CD8-positive, alpha-beta memory T cell (primary cell): ENCODE measurements around the gene MRC2. TPM values are rescaled to one million over a fixed set of nuclear protein-coding genes. Genes with fewer than 3 reads are reported as not detected.
"Not testable (repeated sequence)": the region's sequence is repeated elsewhere in the genome, so short reads cannot be mapped to it uniquely, and the experiment has no call there.

Experiments
- CTCF ChIA-PET: fragments of 350-600 bp; sonication (Branson Sonifier 250); formaldehyde crosslinking; loops from one replicate; lab custom pipeline; 2021; ENCODE audit warnings: antibody characterized with exemption; lab: Charles Lee
- POLR2A ChIA-PET: fragments of 350-600 bp; sonication (Branson Sonifier 250); formaldehyde crosslinking; loops from one replicate; lab custom pipeline; 2021; ENCODE audit warnings: antibody characterized with exemption; lab: Charles Lee
- DNase-seq, 5 donors: peaks; one replicate each; pipeline versions ENCODE4 v3.0.0 to v3.0.0-alpha.2; 2020 to 2022; ENCODE audit warnings: mixed read lengths in 1 of 5
- H3K27ac ChIP-seq: one replicate; pipeline ENCODE4 v1.7.0; 2013; ENCODE audit warnings: low read depth, mild to moderate bottlenecking, low read length, moderate library complexity
- H3K27me3 ChIP-seq: 2 replicates; pipeline ENCODE4 v1.7.0; 2013; ENCODE audit warnings: low read length, mild to moderate bottlenecking; ENCODE audit not compliant: insufficient read depth, poor library complexity, severe bottlenecking
- H3K36me3 ChIP-seq: 2 replicates; pipeline ENCODE4 v1.7.0; 2013; ENCODE audit warnings: mild to moderate bottlenecking, low read length, moderate library complexity; ENCODE audit not compliant: insufficient read depth
- H3K4me1 ChIP-seq: 2 replicates; pipeline ENCODE4 v1.7.0; 2013; ENCODE audit warnings: mild to moderate bottlenecking, low read length, moderate library complexity; ENCODE audit not compliant: insufficient read depth
- H3K4me3 ChIP-seq: 2 replicates; pipeline ENCODE4 v1.7.0; 2013; ENCODE audit warnings: mild to moderate bottlenecking, low read length
- H3K9me3 ChIP-seq: 2 replicates; pipeline ENCODE4 v1.7.0; 2013; ENCODE audit warnings: mild to moderate bottlenecking, low read length
- H3K27ac Mint-ChIP-seq, 8 donors: one replicate each; pipeline ENCODE4 v1.8.0; 2020 to 2021; ENCODE audit warnings: mixed read lengths in 8 of 8, mild to moderate bottlenecking in 6 of 8, inconsistent platforms in 3 of 8, moderate library complexity in 3 of 8
- H3K27me3 Mint-ChIP-seq, 2 donors: one replicate each; pipeline ENCODE4 v1.8.0; 2020 to 2021; ENCODE audit warnings: mixed read lengths in 2 of 2, mild to moderate bottlenecking in 1 of 2, moderate library complexity in 1 of 2
- H3K36me3 Mint-ChIP-seq, 3 donors: one replicate each; pipeline ENCODE4 v1.8.0; 2020 to 2021; ENCODE audit warnings: mixed read lengths in 3 of 3, inconsistent platforms in 1 of 3, mild to moderate bottlenecking in 1 of 3
- H3K4me1 Mint-ChIP-seq, 3 donors: one replicate each; pipeline ENCODE4 v1.8.0; 2020 to 2021; ENCODE audit warnings: mixed read lengths in 3 of 3, inconsistent platforms in 1 of 3, mild to moderate bottlenecking in 1 of 3
- H3K4me3 Mint-ChIP-seq, 7 donors: one replicate each; pipeline ENCODE4 v1.8.0; 2020 to 2021; ENCODE audit warnings: mixed read lengths in 7 of 7, mild to moderate bottlenecking in 6 of 7, moderate library complexity in 4 of 7, inconsistent platforms in 2 of 7
- H3K9me3 Mint-ChIP-seq, 5 donors: one replicate each; pipeline ENCODE4 v1.8.0; 2020 to 2022; ENCODE audit warnings: mixed read lengths in 5 of 5, mild to moderate bottlenecking in 3 of 5, moderate library complexity in 2 of 5, inconsistent platforms in 1 of 5
- polyA plus RNA-seq: library from polyadenylated mRNA; unstranded; fragments of 300-500 nt; fragmentation: Illumina TruSeq; gene quantifications from one replicate; pipeline ENCODE4 v1.2.3, GENCODE V29; 2021
- total RNA-seq, 2 experiments: library from RNA; stranded (reverse); gene quantifications; one replicate each; pipeline ENCODE4 v1.2.3, GENCODE V29; 2021

MRC2 gene
- total and polyA plus RNA-seq, 3 experiments from 2014 or later = 0.08 to 10.2 (median 10.0) TPM

- no peaks in the 10 kb centered on the region for H3K9me3 Mint-ChIP-seq
- no peak overlapping the region for H3K4me3 ChIP-seq
- peaks cover 15 to 83% (median 29%) of the 10 kb centered on the region in 3 donors for H3K36me3 Mint-ChIP-seq
- DNase-seq = no peak
- peaks cover 32% of the 10 kb centered on the region for H3K36me3 ChIP-seq
- no peaks in the 10 kb centered on the region for H3K4me1 ChIP-seq
- H3K27me3 Mint-ChIP-seq = no peaks in the 10 kb centered on the region
- H3K27me3 ChIP-seq = no peaks in the 10 kb centered on the region
- ChIA-PET CTCF (no interaction called here), POLR2A (no interaction called here)
- H3K9me3 ChIP-seq = no peaks in the 10 kb centered on the region
- H3K4me3 Mint-ChIP-seq = no peak overlapping the region
- no peaks in the 10 kb centered on the region for H3K4me1 Mint-ChIP-seq
- no peak overlapping the region for H3K27ac ChIP-seq
- peak overlapping the region in 2 of 8 donors; percentile 43 to 61 for H3K27ac Mint-ChIP-seq
Observed at GRCh38 chr17:62601471-62601870, 26.0 kb upstream of the MRC2 start.

- H3K4me1 Mint-ChIP-seq, POLR2A ChIA-PET, H3K27me3 Mint-ChIP-seq, CTCF ChIA-PET, H3K9me3 Mint-ChIP-seq, DNase-seq, H3K27ac ChIP-seq, H3K4me3 ChIP-seq, H3K4me1 ChIP-seq, H3K9me3 ChIP-seq, H3K27me3 ChIP-seq, H3K4me3 Mint-ChIP-seq, H3K27ac Mint-ChIP-seq: not testable (repeated sequence)
- H3K36me3 ChIP-seq = peaks cover 46% of the 10 kb centered on the region
- peaks cover 4 to 81% (median 23%) of the 10 kb centered on the region in 3 donors for H3K36me3 Mint-ChIP-seq
Observed at GRCh38 chr17:62603783-62604182, 23.7 kb upstream of the MRC2 start.

GRCh38 chr17:62605588-62605987 is 21.9 kb upstream of the MRC2 start:
- peaks cover 45% of the 10 kb centered on the region for H3K36me3 ChIP-seq
- CTCF ChIA-PET = no interaction called here
- H3K9me3 ChIP-seq = no peaks in the 10 kb centered on the region
- H3K27me3 ChIP-seq = no peaks in the 10 kb centered on the region
- H3K4me3 ChIP-seq = no peak overlapping the region
- H3K4me1 ChIP-seq = no peaks in the 10 kb centered on the region
- H3K27ac ChIP-seq = no peak overlapping the region
- H3K36me3 Mint-ChIP-seq = peaks cover 4 to 83% (median 22%) of the 10 kb centered on the region in 3 donors
- POLR2A ChIA-PET = no interaction called here
- no peak overlapping the region for H3K4me3 Mint-ChIP-seq
- peaks cover 4 to 7% (median 5%) of the 10 kb centered on the region in 3 donors for H3K4me1 Mint-ChIP-seq
- H3K27ac Mint-ChIP-seq = no peak overlapping the region
- peaks cover 0 to 2% of the 10 kb centered on the region in 2 donors for H3K27me3 Mint-ChIP-seq
- no peaks in the 10 kb centered on the region for H3K9me3 Mint-ChIP-seq
- DNase-seq = no peak

- Mint-ChIP-seq H3K36me3 (peaks cover 4 to 86% (median 21%) of the 10 kb centered on the region in 3 donors), H3K27ac (peak overlapping the region in 7 of 8 donors; percentile 39 to 81 (median 72)), H3K4me3 (peak overlapping the region in 5 of 7 donors; percentile 5 to 52 (median 33)), H3K9me3 (no peaks in the 10 kb centered on the region), H3K4me1 (peaks cover 10 to 24% (median 14%) of the 10 kb centered on the region in 3 donors), H3K27me3 (peaks cover 0 to 2% of the 10 kb centered on the region in 2 donors)
- Histone ChIP-seq H3K27ac (no peak overlapping the region), H3K4me1 (no peaks in the 10 kb centered on the region), H3K9me3 (no peaks in the 10 kb centered on the region), H3K36me3 (peaks cover 40% of the 10 kb centered on the region), H3K27me3 (no peaks in the 10 kb centered on the region), H3K4me3 (no peak overlapping the region)
- POLR2A ChIA-PET = interaction anchor here (0.6 kb wide), 1 partner anchor 97 kb away, joined by 3 read pairs; no protein-coding TSS in a partner anchor
- no peak for DNase-seq
- CTCF ChIA-PET = no interaction called here
Observed at GRCh38 chr17:62611292-62611691, 16.2 kb upstream of the MRC2 start.

GRCh38 chr17:62611728-62612127 is 15.7 kb upstream of the MRC2 start:
- Mint-ChIP-seq H3K9me3 (no peaks in the 10 kb centered on the region), H3K27me3 (peaks cover 0 to 2% of the 10 kb centered on the region in 2 donors), H3K4me1 (peaks cover 10 to 24% (median 14%) of the 10 kb centered on the region in 3 donors), H3K4me3 (peak overlapping the region in 4 of 7 donors; percentile 32 to 45 (median 38)), H3K36me3 (peaks cover 4 to 81% (median 21%) of the 10 kb centered on the region in 3 donors), H3K27ac (peak overlapping the region in 6 of 8 donors; percentile 27 to 75 (median 53))
- Histone ChIP-seq H3K27me3 (no peaks in the 10 kb centered on the region), H3K36me3 (peaks cover 38% of the 10 kb centered on the region), H3K4me3 (no peak overlapping the region), H3K27ac (no peak overlapping the region), H3K9me3 (no peaks in the 10 kb centered on the region), H3K4me1 (no peaks in the 10 kb centered on the region)
- CTCF ChIA-PET = no interaction called here
- POLR2A ChIA-PET = interaction anchor here (0.6 kb wide), 1 partner anchor 96 kb away, joined by 3 read pairs; no protein-coding TSS in a partner anchor
- no peak for DNase-seq

- H3K9me3 Mint-ChIP-seq, DNase-seq, H3K27ac ChIP-seq, H3K4me1 ChIP-seq, H3K9me3 ChIP-seq, H3K4me3 ChIP-seq, H3K4me3 Mint-ChIP-seq, H3K27me3 ChIP-seq, H3K27me3 Mint-ChIP-seq, POLR2A ChIA-PET, CTCF ChIA-PET: not testable (repeated sequence)
- Mint-ChIP-seq H3K4me1 (peaks cover 10 to 24% (median 14%) of the 10 kb centered on the region in 3 donors), H3K27ac (peak overlapping the region in 4 of 8 donors; percentile 32 to 92 (median 66)), H3K36me3 (peaks cover 4 to 79% (median 19%) of the 10 kb centered on the region in 3 donors)
- H3K36me3 ChIP-seq = peaks cover 32% of the 10 kb centered on the region
Observed at GRCh38 chr17:62612289-62612688, 15.2 kb upstream of the MRC2 start.

GRCh38 chr17:62613095-62613494 is 14.4 kb upstream of the MRC2 start:
- DNase-seq, H3K9me3 ChIP-seq, CTCF ChIA-PET, H3K27me3 Mint-ChIP-seq, H3K4me1 ChIP-seq, POLR2A ChIA-PET, H3K4me3 Mint-ChIP-seq, H3K4me3 ChIP-seq, H3K9me3 Mint-ChIP-seq, H3K27me3 ChIP-seq, H3K27ac ChIP-seq: not testable (repeated sequence)
- H3K36me3 Mint-ChIP-seq = peaks cover 4 to 78% (median 19%) of the 10 kb centered on the region in 3 donors
- peaks cover 25% of the 10 kb centered on the region for H3K36me3 ChIP-seq
- H3K27ac Mint-ChIP-seq = peak overlapping the region in 1 of 8 donors; percentile 65
- H3K4me1 Mint-ChIP-seq = peaks cover 10 to 24% (median 14%) of the 10 kb centered on the region in 3 donors

- POLR2A ChIA-PET = no interaction called here
- Mint-ChIP-seq H3K9me3 (no peaks in the 10 kb centered on the region), H3K36me3 (peaks cover 4 to 70% (median 19%) of the 10 kb centered on the region in 3 donors), H3K4me3 (no peak overlapping the region), H3K27me3 (no peaks in the 10 kb centered on the region), H3K27ac (no peak overlapping the region), H3K4me1 (peaks cover 12 to 24% (median 14%) of the 10 kb centered on the region in 3 donors)
- no peaks in the 10 kb centered on the region for H3K4me1 ChIP-seq
- no peak for DNase-seq
- no peak overlapping the region for H3K4me3 ChIP-seq
- CTCF ChIA-PET = no interaction called here
- no peaks in the 10 kb centered on the region for H3K27me3 ChIP-seq
- no peaks in the 10 kb centered on the region for H3K9me3 ChIP-seq
- peaks cover 14% of the 10 kb centered on the region for H3K36me3 ChIP-seq
- H3K27ac ChIP-seq = no peak overlapping the region
Observed at GRCh38 chr17:62614142-62614541, 13.3 kb upstream of the MRC2 start.
